H9 (cell line): Measurements from ENCODE around the gene ZFP42. TPM values are rescaled to one million over a fixed set of nuclear protein-coding genes. Genes with fewer than 3 reads are reported as not detected.
"Not testable (repeated sequence)": the region's sequence is repeated elsewhere in the genome, so short reads cannot be mapped to it uniquely, and the experiment has no call there.

Experiments
- DNase-seq: peaks from one replicate; pipeline ENCODE4 v3.0.0-alpha.2; 2017
- H2AFZ ChIP-seq: one replicate; pipeline ENCODE4 v1.6.1; 2013; ENCODE audit warnings: mild to moderate bottlenecking, low read length, control low read depth, moderate library complexity
- H2AK5ac ChIP-seq: 2 replicates; pipeline ENCODE4 v1.6.1; 2013; ENCODE audit warnings: low read length, control low read depth, mixed read lengths; ENCODE audit not compliant: insufficient read length
- H2BK120ac ChIP-seq: one replicate; pipeline ENCODE4 v1.6.1; 2013; ENCODE audit warnings: low read depth, mild to moderate bottlenecking, low read length, control low read depth, inconsistent platforms; ENCODE audit not compliant: poor library complexity, severe bottlenecking
- H2BK12ac ChIP-seq: 2 replicates; pipeline ENCODE4 v1.6.1; 2013; ENCODE audit warnings: low read length, control low read depth, mixed read lengths, low read depth; ENCODE audit not compliant: insufficient read length
- H2BK15ac ChIP-seq: 2 replicates; pipeline ENCODE4 v1.6.1; 2013; ENCODE audit warnings: low read depth, low read length, control low read depth
- H2BK20ac ChIP-seq: one replicate; pipeline ENCODE4 v1.6.1; 2013; ENCODE audit warnings: low read depth, mild to moderate bottlenecking, low read length, control low read depth, inconsistent platforms; ENCODE audit not compliant: poor library complexity, severe bottlenecking
- H2BK5ac ChIP-seq: 2 replicates; pipeline ENCODE4 v1.6.1; 2013; ENCODE audit warnings: low read length, control low read depth, mixed read lengths; ENCODE audit not compliant: insufficient read length
- H3K14ac ChIP-seq: 2 replicates; pipeline ENCODE4 v1.6.1; 2013; ENCODE audit warnings: low read length, control low read depth; ENCODE audit not compliant: insufficient read depth
- H3K18ac ChIP-seq: 2 replicates; pipeline ENCODE4 v1.6.1; 2013; ENCODE audit warnings: low read depth, mild to moderate bottlenecking, mixed read lengths, low read length, control low read depth; ENCODE audit not compliant: insufficient read length
- H3K23ac ChIP-seq: 2 replicates; pipeline ENCODE4 v1.6.1; 2013; ENCODE audit warnings: low read length, control low read depth, mixed read lengths, low read depth; ENCODE audit not compliant: insufficient read length
- H3K23me2 ChIP-seq: 2 replicates; pipeline ENCODE4 v1.6.1; 2013; ENCODE audit warnings: low read depth, mild to moderate bottlenecking, mixed read lengths, low read length, control low read depth; ENCODE audit not compliant: insufficient read length, poor library complexity, severe bottlenecking
- H3K27ac ChIP-seq: 2 replicates; pipeline ENCODE4 v1.5.1; 2013; ENCODE audit warnings: low read length, control low read depth, mixed read lengths, low read depth; ENCODE audit not compliant: insufficient read length
- H3K27me3 ChIP-seq: 2 replicates; pipeline ENCODE4 v1.6.1; 2013; ENCODE audit warnings: low read length, control low read depth, inconsistent platforms; ENCODE audit not compliant: insufficient read depth
- H3K4ac ChIP-seq: 2 replicates; pipeline ENCODE4 v1.6.1; 2013; ENCODE audit warnings: low read depth, mild to moderate bottlenecking, control low read depth, inconsistent platforms, low read length, moderate library complexity
- H3K4me1 ChIP-seq: 2 replicates; pipeline ENCODE4 v1.6.1; 2013; ENCODE audit warnings: low read length, control low read depth, inconsistent platforms; ENCODE audit not compliant: insufficient read depth
- H3K4me2 ChIP-seq: 2 replicates; pipeline ENCODE4 v1.6.1; 2013; ENCODE audit warnings: low read length, control low read depth, mixed read lengths; ENCODE audit not compliant: insufficient read length, insufficient read depth
- H3K56ac ChIP-seq: 2 replicates; pipeline ENCODE4 v1.6.1; 2013; ENCODE audit warnings: low read depth, mild to moderate bottlenecking, mixed read lengths, low read length, control low read depth; ENCODE audit not compliant: insufficient read length
- H3K79me1 ChIP-seq: 2 replicates; pipeline ENCODE4 v1.6.1; 2013; ENCODE audit warnings: low read depth, mild to moderate bottlenecking, moderate library complexity, low read length, control low read depth, inconsistent platforms; ENCODE audit not compliant: insufficient read depth, poor library complexity, severe bottlenecking
- H3K79me2 ChIP-seq: 2 replicates; pipeline ENCODE4 v1.6.1; 2013; ENCODE audit warnings: low read length, control low read depth, inconsistent platforms; ENCODE audit not compliant: insufficient read depth
- H3K9ac ChIP-seq: 2 replicates; pipeline ENCODE4 v1.6.1; 2013; ENCODE audit warnings: low read length, control low read depth, mixed read lengths; ENCODE audit not compliant: insufficient read length; ENCODE audit errors: extremely low read depth
- H3K9me3 ChIP-seq: one replicate; pipeline ENCODE4 v1.6.1; 2013; ENCODE audit warnings: low read depth, low read length, inconsistent platforms; ENCODE audit not compliant: control insufficient read depth
- H3T11ph ChIP-seq: one replicate; pipeline ENCODE4 v1.6.1; 2013; ENCODE audit warnings: mild to moderate bottlenecking, low read length, control low read depth, inconsistent platforms
- H4K20me1 ChIP-seq: one replicate; pipeline ENCODE4 v1.6.1; 2013; ENCODE audit not compliant: control insufficient read depth, insufficient read length, insufficient read depth
- H4K5ac ChIP-seq: 2 replicates; pipeline ENCODE4 v1.6.1; 2013; ENCODE audit warnings: low read depth, mild to moderate bottlenecking, mixed read lengths, low read length, control low read depth; ENCODE audit not compliant: insufficient read length
- H4K8ac ChIP-seq: replicated peaks from 2 replicates; pipeline ENCODE4 v1.6.1; 2013; ENCODE audit warnings: low read length, control low read depth, mixed read lengths, low read depth; ENCODE audit not compliant: insufficient read length
- H4K91ac ChIP-seq: 2 replicates; pipeline ENCODE4 v1.6.1; 2013; ENCODE audit warnings: low read depth, mild to moderate bottlenecking, moderate library complexity, mixed read lengths, low read length, control low read depth; ENCODE audit not compliant: insufficient read length
- H3K27ac Mint-ChIP-seq, 3 experiments: 2 replicates in 2 of 3; 3 replicates in 1 of 3; pipeline ENCODE4 v1.8.0; 2020 to 2021; ENCODE audit warnings: mixed read lengths in 3 of 3, mild to moderate bottlenecking in 1 of 3, moderate library complexity in 1 of 3
- H3K27me3 Mint-ChIP-seq: 2 replicates; pipeline ENCODE4 v1.8.0; 2021; ENCODE audit warnings: low read depth, mild to moderate bottlenecking, moderate library complexity, mixed read lengths
- H3K36me3 Mint-ChIP-seq, 3 experiments: 2 replicates in 2 of 3; 3 replicates in 1 of 3; pipeline ENCODE4 v1.8.0; 2020 to 2021; ENCODE audit warnings: low read depth in 3 of 3, mixed read lengths in 3 of 3; ENCODE audit not compliant: insufficient read depth in 1 of 3
- H3K4me1 Mint-ChIP-seq, 2 experiments: 2 replicates each; pipeline ENCODE4 v1.8.0; 2020; ENCODE audit warnings: mixed read lengths in 2 of 2
- H3K4me3 Mint-ChIP-seq, 2 experiments: 2 replicates in 1 of 2; 3 replicates in 1 of 2; pipeline ENCODE4 v1.8.0; 2020 to 2021; ENCODE audit warnings: mild to moderate bottlenecking in 2 of 2, mixed read lengths in 2 of 2, moderate library complexity in 1 of 2
- H3K9me3 Mint-ChIP-seq, 2 experiments: 2 replicates in 1 of 2; 3 replicates in 1 of 2; pipeline ENCODE4 v1.8.0; 2020; ENCODE audit warnings: mild to moderate bottlenecking in 2 of 2, mixed read lengths in 2 of 2, moderate library complexity in 1 of 2
- WGBS: extraction: QIAGEN DNeasy Blood & Tissue Kit; methylation state at CpG from one replicate; pipeline ENCODE4 v1.1.7; 2013; ENCODE audit warnings: missing lambda C conversion rate, low lambda C conversion rate, mixed read lengths; ENCODE audit not compliant: insufficient read length; ENCODE audit errors: extremely low coverage; 5-methylcytosine and 5-hydroxymethylcytosine counted together
- total RNA-seq: library from RNA; stranded (reverse); gene quantifications from 2 replicates; pipeline ENCODE4 v1.2.1, GENCODE V29; 2021
- TF ChIP-seq, protein P1 (sequence below): fragments of 200-600 bp; sonication (generic); conservative IDR thresholded peaks from 3 replicates; pipeline ENCODE4 v1.8.0; 2021; ENCODE audit warnings: antibody characterized with exemption, mild to moderate bottlenecking

Gene ZFP42
- total RNA-seq, 1 experiment from 2014 or later, result 193 TPM

DNA sequence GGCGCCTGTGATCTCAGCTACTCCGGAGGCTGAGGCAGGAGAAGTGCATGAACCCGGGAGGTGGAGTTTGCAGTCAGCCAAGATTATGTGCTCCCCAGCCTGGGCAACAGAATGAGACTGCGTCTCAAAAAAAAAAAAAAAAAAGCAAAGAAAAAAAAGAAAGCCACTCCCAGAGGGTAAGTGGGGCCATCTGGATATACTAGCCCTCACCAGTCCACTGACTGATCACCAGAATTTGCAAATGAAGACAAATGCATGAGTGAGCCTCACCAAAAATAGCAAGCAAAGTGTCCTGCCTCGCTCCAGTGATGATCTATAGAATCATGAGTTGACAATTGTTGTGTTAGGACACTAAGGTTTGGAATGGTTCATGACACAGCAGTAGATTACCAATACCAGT, 47.6 kb downstream of the ZFP42 start:
- no peak overlapping the region for H3K56ac ChIP-seq
- Mint-ChIP-seq H3K9me3 (no peaks in the 10 kb centered on the region), H3K27me3 (no peaks in the 10 kb centered on the region; the same call in none of the 2 replicates), H3K36me3 (no peaks in the 10 kb centered on the region), H3K4me1 (peaks cover 20 to 23% of the 10 kb centered on the region in 2 experiments), H3K4me3 (no peak overlapping the region), H3K27ac (no peak overlapping the region)
- DNase-seq, result no peak
- H2AFZ ChIP-seq, result no peak overlapping the region
- H4K20me1 ChIP-seq, result no peaks in the 10 kb centered on the region
- H3K18ac ChIP-seq, result no peak overlapping the region
- WGBS, result no CpG with 5 or more reads among the region's 5 CpGs
- H4K8ac ChIP-seq, result no peak overlapping the region
- H3K9ac ChIP-seq, result no peak overlapping the region
- no peak overlapping the region for H3K4ac ChIP-seq
- no peaks in the 10 kb centered on the region for H3K23me2 ChIP-seq
- H3K14ac ChIP-seq, result no peak overlapping the region
- TF ChIP-seq, protein P1, sequence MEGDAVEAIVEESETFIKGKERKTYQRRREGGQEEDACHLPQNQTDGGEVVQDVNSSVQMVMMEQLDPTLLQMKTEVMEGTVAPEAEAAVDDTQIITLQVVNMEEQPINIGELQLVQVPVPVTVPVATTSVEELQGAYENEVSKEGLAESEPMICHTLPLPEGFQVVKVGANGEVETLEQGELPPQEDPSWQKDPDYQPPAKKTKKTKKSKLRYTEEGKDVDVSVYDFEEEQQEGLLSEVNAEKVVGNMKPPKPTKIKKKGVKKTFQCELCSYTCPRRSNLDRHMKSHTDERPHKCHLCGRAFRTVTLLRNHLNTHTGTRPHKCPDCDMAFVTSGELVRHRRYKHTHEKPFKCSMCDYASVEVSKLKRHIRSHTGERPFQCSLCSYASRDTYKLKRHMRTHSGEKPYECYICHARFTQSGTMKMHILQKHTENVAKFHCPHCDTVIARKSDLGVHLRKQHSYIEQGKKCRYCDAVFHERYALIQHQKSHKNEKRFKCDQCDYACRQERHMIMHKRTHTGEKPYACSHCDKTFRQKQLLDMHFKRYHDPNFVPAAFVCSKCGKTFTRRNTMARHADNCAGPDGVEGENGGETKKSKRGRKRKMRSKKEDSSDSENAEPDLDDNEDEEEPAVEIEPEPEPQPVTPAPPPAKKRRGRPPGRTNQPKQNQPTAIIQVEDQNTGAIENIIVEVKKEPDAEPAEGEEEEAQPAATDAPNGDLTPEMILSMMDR, result no peak
- H3K79me1 ChIP-seq, result no peaks in the 10 kb centered on the region
- H2BK15ac ChIP-seq, result no peak overlapping the region
- H2BK5ac ChIP-seq, result no peak overlapping the region
- H3K79me2 ChIP-seq, result no peaks in the 10 kb centered on the region; the same call in 1 of the 2 replicates
- H2BK20ac ChIP-seq, result no peak overlapping the region
- H2AK5ac ChIP-seq, result no peak overlapping the region
- no peak overlapping the region for H4K91ac ChIP-seq
- H3K9me3 ChIP-seq, result no peaks in the 10 kb centered on the region
- H3K4me2 ChIP-seq, result no peak overlapping the region
- H3K4me1 ChIP-seq, result 0 out of 2 replicates have a peak, but pooled peaks cover 2% of the 10 kb centered on the region
- no peak overlapping the region for H4K5ac ChIP-seq
- no peak overlapping the region for H3T11ph ChIP-seq
- H3K23ac ChIP-seq, result no peak overlapping the region
- no peak overlapping the region for H2BK120ac ChIP-seq
- H3K27ac ChIP-seq, result no peak overlapping the region
- H2BK12ac ChIP-seq, result no peak overlapping the region
- H3K27me3 ChIP-seq, result no peaks in the 10 kb centered on the region

DNA sequence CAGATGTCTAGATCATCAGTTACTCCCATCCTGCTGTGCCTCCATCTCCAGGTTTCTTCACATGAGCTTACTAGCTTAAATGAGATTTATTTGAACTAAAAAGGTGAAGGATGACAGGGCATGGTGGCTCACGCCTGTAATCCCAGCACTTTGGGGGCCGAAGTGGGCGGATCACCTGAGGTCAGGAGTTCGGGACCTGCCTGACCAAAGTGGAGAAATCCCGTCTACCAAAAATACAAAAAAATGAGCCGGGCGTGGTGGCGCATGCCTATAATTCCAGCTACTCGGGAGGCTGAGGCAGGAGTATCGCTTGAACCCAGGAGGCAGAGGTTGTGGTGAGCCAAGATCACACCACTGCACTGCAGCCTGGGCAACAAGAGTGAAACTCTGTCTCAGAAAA, 49.9 kb downstream of the ZFP42 start:
- not testable (repeated sequence) for H3K4me1 ChIP-seq, H2BK12ac ChIP-seq, H3K23me2 ChIP-seq, H3K18ac ChIP-seq, H3K23ac ChIP-seq, H4K5ac ChIP-seq, H4K8ac ChIP-seq, H2BK20ac ChIP-seq, H3K14ac ChIP-seq, H3K27ac Mint-ChIP-seq, H2BK120ac ChIP-seq, H2AK5ac ChIP-seq, H2BK5ac ChIP-seq, H3K4me3 Mint-ChIP-seq, H3K9me3 ChIP-seq, H3K4ac ChIP-seq, H3K36me3 Mint-ChIP-seq, H4K20me1 ChIP-seq, H3K27ac ChIP-seq, H3K4me2 ChIP-seq, H3K27me3 ChIP-seq, H3T11ph ChIP-seq, H4K91ac ChIP-seq, H3K27me3 Mint-ChIP-seq, DNase-seq, H3K56ac ChIP-seq, H2BK15ac ChIP-seq, H3K79me2 ChIP-seq, H3K79me1 ChIP-seq, H2AFZ ChIP-seq, H3K9ac ChIP-seq, H3K9me3 Mint-ChIP-seq
- H3K4me1 Mint-ChIP-seq, result peaks cover 14 to 23% of the 10 kb centered on the region in 2 experiments
- WGBS, result no CpG with 5 or more reads among the region's 10 CpGs
